GM19328 (cell line): Measurements from ENCODE around the gene TBC1D32.
"Not testable (repeated sequence)": the region's sequence is repeated elsewhere in the genome, so short reads cannot be mapped to it uniquely, and the experiment has no call there.

Experiments used
- ATAC-seq: cut with Tn5 transposase; IDR thresholded peaks from one replicate; pipeline ENCODE4 v1.9.1; 2021; ENCODE audit warnings: mild to moderate bottlenecking, moderate library complexity; ENCODE audit not compliant: unreplicated experiment

TBC1D32 gene

DNA sequence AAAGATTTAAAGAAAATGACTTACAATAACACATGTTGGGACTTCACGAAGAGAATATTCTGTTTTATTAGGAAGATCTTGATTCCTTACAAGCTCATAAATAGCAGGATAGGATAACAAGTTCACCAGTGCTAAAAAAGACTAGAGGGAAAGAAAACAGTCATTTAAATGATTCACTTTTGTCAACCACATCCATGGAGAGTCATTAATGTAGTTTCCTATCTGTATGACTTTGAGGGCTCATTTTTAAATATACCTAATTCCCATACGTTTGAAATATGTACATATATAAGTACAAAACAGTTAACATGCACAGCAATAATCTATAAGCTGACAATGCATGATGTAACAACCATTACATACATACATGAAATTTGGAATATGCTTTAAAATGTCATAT, 111.1 kb downstream of the TBC1D32 start:
- ATAC-seq, result no peak

DNA sequence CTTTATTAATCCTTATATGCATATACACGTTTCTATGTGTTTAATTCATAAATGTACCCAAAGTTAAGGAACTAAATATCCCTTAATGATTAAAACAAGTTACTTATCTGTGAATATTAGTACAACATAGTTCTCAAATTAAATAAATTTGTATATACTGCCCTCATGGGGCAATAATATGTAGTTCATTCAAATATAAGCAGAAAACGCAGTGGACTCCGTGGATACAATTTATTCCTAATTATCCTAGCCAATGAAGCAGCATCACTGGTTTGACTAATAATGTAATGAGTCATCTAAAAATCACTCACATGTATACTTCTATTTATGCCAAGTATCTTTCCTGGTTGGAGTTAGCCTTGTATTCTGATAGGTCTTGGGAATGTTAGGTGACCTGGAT, 111.6 kb downstream of the TBC1D32 start:
- no peak for ATAC-seq

DNA sequence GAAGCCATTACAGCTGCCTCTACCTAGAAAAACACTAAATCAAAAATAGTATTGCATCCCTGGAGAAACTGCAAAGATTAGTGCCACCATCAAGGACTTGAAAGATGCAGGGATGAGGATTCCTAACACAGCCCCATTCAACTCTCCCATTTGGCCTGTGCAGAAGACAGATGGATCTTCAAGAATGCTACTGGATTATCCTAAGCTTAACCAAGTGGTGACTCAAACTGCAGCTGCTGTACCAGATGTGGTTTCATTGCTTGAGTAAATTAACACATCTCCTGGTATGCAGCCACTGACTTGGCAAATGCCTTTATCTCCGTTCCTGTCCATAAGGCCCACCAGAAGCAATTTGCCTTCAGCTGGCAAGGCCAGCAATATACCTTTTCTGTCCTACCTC, 117.4 kb downstream of the TBC1D32 start:
- no peak for ATAC-seq

DNA sequence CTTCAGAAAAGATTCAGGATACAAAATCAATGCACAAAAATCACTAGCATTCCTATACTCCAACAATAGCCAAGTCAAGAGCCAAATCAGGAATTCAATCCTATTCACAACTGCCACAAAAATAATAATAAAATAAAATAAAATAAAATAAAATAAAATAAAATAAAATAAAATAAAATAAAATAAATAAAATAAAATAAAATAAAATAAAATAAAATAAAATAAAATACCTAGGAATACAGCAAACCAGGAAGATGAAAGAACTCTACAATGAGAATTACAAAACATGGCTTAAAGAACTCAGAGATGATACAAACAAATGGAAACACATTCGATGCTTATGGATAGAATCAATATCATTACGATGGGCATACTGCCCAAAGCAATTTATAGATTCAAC, 120.9 kb downstream of the TBC1D32 start:
- ATAC-seq, result not testable (repeated sequence)

DNA sequence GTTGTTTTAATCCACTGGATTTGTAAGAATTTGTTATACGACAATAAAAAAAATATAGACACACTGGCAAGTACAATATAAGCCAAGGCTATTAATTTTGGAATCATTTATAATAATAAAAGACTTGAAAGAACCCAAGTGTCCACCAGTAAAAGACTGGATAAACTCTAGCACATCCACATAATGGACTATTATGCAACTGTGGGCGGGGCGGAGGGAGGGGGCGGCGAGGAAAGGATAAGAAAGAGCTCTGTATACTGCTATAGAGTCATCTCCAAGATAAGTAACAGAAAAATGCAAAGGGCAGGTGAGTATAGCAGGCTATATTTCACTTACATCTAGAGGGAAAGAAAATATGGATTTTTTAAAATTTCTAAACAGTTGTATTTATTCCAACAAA, 123.3 kb downstream of the TBC1D32 start:
- no peak for ATAC-seq

DNA sequence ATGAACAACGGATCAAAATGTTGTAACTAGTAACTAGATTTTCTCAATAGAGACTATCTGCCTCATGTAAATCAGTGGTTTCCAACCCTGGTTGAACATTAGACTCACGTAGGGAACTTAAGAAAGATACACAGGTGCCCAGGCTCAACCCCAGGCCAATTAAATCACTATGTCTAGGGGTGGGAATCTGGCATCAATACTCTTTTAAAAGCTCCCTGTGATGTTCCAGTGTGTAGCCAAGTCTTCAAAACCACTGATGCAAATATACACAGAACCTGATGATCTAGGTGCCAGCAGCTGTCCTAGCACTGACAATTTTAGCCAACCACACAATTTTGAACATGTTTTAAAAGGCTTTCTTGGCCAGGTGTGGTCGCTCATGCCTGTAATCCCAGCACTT, 128.7 kb downstream of the TBC1D32 start:
- no peak for ATAC-seq

DNA sequence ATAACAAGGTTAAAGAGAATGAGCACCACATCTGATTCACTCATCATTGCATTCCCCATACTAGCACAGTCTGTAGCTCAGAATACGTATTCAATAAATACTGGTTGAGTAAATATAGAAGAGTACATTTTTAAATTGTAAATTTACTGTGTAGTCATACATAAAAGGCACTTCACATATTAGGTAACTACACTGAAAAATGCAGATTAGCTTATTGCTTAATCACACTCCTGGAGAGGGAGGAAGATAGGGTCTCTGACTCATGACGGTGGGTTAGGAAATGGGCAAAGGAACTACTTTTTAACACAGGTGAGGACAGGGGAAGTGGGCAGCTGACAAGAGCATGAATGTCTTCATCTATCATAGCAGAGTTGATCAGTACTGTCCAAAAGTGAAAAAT, 133.2 kb downstream of the TBC1D32 start:
- no peak for ATAC-seq

DNA sequence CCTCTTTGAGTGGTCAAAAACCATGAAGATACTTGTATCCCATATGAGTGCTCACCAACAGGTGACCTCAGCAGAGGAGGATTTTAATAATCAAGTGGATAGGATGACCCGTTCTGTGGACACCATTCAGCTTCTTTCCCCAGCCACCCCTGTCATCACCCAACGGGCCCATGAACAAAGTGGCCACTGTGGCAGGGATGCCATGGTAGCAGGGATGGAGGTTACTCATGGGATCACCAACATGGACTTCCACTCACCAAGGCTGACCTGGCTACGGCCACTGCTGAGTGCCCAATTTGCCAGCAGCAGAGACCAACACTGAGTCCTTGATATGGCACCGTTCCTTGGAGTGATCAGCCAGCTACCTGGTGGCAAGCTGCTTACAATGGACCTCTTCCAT, 138.2 kb downstream of the TBC1D32 start:
- not testable (repeated sequence) for ATAC-seq

DNA sequence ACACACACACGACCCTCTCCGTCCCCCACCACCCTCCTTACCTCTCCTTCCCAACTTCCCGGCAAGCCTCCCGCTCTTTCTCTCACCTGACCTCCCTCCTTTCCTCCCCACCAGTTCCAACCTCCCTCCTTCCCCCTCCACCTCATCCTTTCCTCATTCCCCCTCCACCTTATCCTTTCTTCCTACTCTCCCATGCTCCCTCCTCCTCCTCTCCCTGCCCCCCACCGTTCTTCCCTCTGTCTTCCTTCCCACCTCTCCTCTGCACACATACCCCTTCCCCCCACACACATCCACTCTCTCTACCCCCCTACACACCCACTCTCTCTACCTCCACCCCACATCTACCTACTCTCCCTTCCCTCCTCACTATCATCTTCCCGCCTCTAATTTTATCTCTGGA, 144.2 kb downstream of the TBC1D32 start:
- ATAC-seq, result no peak

DNA sequence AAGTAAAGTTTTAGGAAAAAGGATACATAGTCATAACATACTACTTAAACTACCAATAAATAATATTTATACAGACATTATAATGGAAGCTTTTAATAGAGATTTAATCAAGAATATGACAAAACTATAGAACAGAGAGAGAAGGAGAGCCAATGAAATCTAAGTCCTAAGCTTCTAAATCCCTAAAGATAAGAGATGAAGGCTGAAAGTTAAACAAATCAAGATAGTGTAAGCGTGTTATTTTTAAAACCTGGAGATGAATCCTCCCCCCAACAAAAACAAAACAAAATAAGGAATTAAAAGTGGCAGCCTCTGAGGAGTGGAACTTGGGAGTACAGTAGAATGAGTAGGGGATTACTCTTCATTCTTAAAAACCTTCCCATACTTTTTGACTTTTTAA, 145.9 kb downstream of the TBC1D32 start:
- no peak for ATAC-seq

DNA sequence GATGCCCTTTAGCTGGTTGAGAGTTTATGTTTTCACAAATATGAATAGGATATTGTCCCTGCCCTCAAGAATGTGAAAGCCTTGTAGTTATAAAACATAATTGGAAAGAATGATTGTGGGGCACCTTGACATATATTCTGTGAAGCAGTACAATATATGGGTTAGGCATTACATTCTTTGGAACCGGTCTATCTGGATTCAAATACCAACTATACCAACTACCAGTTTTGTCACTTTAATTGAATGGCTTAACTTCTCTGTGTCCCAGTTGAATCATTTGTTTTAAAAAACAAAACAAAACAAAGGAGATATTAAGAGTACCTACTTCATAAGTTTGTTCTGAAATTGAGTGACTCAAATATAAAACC, 146.5 kb downstream of the TBC1D32 start:
- ATAC-seq, result no peak

DNA sequence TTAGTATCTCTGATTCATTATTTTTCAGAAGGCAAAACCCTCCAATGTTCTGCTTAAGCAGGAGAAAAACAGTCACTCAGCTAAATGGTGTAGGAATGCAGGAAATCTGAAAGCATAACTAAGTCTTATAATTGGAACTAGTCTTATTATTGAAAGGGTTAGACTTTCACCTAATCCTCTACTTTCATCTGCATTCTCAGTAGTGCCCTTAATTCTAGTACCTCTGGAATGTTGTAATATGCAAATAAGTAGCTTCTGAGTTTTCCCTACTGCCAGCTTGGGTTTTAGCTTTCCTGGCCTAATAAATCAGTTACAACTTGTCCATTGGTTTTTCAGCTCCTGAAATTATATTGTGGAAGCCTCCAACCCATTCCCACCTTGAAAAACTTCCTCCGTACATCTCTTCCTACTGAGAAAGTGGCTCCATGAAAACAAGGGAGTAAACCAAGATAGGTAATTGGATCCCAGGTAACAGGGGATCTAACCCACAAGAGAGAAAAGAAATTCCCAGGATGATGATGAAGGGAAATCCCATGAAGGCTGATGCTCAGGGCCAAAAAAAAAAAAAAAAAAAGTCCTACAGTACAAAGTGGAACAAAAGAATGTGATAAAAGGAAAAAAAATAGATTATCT, 147.0 kb downstream of the TBC1D32 start:
- ATAC-seq, result no peak

DNA sequence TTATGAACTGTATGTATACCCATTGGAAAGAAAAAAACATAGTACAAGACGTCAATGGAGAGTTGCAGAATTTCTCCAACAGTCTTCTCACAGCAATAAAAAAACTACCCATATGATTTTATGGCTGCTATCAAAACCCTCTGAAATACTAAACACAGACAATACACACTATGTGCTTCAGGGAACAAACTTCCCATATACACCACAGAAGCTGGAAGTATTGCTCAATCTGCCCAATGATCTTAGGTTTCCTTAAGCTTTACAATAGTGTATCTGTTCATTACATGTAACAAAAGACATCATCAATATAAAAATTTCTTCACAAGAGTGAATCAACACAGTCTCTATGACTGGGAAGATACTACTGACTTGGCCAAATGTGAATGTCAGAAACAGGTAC, 150.5 kb downstream of the TBC1D32 start:
- no peak for ATAC-seq

DNA sequence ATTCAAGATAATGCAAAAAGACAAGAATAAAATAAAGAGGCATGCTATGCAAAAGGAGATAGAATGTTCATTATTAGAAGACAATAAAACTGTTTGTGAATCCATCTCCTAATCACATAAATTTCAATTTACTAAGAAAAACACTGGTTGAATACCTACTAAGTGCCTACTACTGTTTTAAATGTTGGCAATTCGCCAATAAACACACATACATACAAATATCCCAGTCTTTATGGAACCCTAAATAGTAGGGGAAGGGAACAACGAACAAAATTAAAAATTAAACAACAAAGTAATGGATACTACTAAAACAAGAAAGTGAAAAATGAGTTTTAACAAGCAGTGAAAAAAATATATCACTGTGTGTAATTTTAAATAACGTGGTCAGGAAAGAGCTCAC, 158.5 kb downstream of the TBC1D32 start:
- ATAC-seq, result no peak

DNA sequence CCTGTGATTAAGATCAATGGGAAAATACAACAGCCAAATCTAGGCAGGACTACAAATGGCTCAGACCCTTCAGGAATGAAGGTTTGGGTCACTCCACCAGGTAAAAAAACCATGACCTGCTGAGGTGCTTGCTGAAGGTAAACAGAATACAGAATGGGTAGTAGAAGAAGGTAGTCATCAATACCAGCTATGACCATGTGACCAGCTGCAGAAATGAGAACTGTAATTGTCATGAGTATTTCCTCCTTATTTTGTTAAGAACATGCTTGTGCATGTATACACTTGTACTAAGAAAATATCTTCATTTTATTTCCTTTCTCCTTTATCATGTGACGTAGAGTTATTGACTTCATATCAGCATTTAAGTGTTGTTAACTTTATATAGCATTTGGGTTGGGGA, 161.8 kb downstream of the TBC1D32 start:
- not testable (repeated sequence) for ATAC-seq

DNA sequence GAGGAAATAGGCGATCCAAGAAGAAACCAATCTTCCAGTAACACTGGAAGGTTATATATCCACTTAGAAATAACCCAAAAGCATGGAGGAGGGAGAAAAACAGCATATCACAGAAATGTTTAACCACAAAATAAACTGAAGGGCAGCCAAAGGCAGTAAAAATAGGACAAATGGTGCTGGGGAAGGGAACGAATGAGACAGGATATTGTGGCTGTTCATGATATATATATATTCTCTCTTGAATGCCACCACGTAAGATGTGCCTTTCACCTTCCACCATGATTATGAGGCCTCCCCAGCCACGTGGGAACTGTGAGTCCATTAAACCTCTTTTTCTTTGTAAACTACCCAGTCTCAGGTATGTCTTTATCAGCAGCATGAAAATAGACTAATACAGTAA, 162.4 kb downstream of the TBC1D32 start:
- no peak for ATAC-seq

DNA sequence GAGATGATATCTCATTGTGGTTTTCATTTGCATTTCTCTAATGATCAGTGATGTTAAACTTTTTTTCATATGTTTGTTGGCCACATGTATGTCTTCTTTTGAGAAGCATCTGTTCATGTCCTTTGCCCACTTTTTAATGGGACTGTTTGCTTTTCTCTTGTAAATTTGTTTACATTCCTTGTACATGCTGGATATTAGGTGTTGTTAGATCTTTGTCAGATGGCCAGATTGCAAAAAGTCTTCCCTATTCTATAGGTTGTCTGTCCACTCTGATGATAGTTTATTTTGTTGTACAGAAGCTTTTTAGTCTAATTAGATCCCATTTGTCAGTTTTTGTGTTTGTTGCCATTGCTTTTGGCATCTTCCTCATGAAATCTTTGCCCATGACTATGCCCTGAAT, 172.4 kb downstream of the TBC1D32 start:
- no peak for ATAC-seq

DNA sequence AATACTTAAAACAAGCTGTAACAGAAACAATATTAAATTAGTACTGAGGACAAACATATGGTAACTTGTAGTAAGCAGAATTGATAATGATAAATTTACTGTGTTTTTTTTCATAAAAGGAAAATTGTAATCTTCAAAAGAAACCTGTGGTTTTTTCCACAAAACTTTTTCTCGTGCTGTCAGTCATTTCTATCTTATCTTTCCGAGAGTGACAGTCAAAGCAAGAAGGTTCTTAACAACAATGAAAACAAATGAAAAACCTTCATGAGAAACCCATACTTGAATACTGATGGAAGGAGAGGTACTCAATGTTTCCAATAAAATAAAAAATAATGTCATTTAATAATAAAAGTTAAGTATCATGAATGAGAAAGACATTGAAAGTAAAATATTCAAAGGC, 174.0 kb downstream of the TBC1D32 start:
- no peak for ATAC-seq

DNA sequence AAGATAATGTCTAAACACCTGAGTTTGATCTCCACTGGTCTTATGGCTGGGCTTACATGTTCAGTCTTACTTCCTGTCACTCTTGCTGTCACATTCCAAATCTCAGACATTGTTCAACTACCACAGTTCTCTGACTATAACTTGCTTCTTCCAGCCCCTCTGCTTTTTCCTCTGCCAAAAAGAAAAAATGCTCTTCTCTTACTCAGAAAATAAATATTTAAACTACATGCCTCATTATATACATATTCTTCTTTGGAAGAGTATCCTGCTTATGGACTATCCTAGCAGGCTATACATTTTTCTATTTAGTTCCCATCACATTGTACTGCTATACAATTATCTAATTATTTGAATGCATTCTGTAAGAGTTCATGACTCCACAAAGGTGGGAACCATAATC, 175.4 kb downstream of the TBC1D32 start:
- ATAC-seq, result no peak

DNA sequence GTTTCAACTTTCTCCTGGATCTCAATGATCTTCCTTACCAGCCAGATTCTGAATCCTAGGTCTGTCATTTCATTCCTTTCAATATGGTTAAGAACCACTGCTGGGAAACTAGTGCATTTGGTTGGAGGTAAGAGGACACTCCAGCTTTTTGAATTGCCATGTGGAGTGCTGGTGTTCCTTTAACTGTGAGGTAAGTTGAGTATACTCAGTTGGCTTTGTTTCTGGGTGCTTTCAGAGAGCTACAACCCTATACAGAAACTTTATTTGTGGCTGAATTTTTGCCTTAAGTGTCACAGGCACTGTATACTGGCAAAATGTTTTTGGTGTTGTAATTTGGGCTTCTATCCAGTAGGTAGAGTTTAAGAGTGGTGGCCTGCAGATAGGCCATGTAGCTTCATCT, 175.8 kb downstream of the TBC1D32 start:
- ATAC-seq, result no peak

DNA sequence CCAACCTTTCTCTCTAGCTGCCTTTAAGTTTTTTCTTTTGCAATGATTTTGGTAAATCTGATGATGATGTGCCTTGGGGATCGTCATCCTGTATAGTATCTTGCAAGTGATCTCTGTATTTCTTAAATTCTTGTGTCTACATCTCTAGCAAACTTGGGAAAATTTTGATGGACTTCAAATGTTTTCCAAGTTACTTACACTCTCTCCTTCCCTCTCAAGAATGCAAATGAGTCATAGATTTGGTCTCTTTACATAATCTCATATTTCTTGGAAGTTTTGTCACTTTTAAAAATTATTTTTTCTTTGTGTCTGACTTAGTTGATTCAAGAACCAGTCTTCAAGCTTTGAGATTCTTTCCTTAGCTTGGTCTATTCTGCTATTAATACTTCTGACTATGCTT, 176.4 kb downstream of the TBC1D32 start:
- ATAC-seq, result no peak

DNA sequence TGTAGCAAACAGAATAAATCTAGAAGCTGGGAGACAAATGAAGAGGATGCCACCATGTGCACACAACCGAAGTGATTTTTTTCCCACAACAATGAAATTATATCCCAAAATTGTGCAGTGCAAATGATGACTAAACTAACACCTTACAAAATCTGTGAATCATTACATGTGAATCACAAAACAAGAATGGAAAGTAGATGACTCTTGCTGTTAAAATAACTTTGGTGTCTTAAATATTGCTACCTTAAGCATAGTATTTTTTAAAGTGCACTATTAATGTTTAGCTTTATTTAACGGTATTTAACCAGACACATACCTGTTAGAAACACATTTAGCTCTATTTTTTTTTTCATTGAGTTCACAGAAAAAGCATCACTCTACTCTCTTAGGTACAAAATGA, 190.8 kb downstream of the TBC1D32 start:
- no peak for ATAC-seq

DNA sequence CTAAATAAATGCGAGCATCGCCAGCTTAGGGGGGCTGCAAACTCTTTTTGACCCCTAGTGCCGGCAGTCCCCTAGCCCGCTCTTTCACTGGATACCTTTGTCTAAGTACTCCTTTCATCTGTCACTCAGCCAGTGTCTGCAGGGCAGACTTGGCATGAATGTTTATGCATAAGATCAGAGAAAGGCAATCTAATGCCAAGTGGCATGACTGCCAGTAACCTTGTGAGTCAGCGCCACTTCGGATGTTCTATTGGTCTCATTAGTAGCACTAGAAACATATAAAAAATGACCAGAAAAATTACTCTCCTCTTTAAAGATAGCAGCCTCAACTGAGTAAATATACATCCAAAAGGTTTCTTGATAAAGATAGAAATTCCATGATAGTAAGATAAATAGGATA, 192.2 kb downstream of the TBC1D32 start:
- no peak for ATAC-seq

DNA sequence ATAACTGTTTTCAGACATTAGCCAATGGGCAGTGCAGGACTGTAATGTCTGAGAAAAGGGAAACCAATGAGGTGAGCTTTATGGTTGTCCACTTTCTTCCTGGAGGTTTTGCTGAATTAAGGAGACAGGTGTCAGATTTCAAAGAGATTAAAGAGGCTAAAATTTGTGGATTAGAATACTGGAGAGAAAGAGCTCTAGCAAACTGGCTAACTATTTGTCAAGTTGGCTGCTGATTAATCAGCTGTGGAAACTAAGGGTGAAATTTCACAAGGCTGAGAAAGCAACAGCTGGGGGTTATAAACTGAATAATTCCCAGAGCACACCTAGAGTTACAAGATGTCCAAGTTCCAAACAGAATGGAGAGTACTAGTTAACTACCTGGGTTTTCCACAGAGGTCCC, 198.9 kb downstream of the TBC1D32 start:
- ATAC-seq, result no peak
